Endodermal cell (in vitro differentiated cells): ENCODE measurements around the gene PRDM7. TPM values are rescaled to one million over a fixed set of nuclear protein-coding genes. Genes with fewer than 3 reads are reported as not detected.

Experiments
- DNase-seq: peaks from one replicate; pipeline ENCODE4 v3.0.0-alpha.2; 2017
- H3K27ac ChIP-seq: 2 replicates; pipeline ENCODE4 v1.5.1; 2013; ENCODE audit warnings: mild to moderate bottlenecking, low read depth, low read length, moderate library complexity
- H3K27me3 ChIP-seq: 2 replicates; pipeline ENCODE4 v1.6.1; 2013; ENCODE audit warnings: mild to moderate bottlenecking, low read length, moderate library complexity; ENCODE audit not compliant: insufficient read depth, control insufficient read depth, poor library complexity, severe bottlenecking
- H3K36me3 ChIP-seq: 2 replicates; pipeline ENCODE4 v1.7.0; 2013; ENCODE audit warnings: mild to moderate bottlenecking, low read length, moderate library complexity; ENCODE audit not compliant: control insufficient read depth, insufficient read depth
- H3K4me1 ChIP-seq: one replicate; pipeline ENCODE4 v1.7.0; 2013; ENCODE audit warnings: low read length; ENCODE audit not compliant: control insufficient read depth, insufficient read depth
- H3K4me3 ChIP-seq: 2 replicates; pipeline ENCODE4 v1.5.1; 2013; ENCODE audit warnings: mild to moderate bottlenecking, low read length, moderate library complexity
- H3K9ac ChIP-seq: 2 replicates; pipeline ENCODE4 v1.6.1; 2013; ENCODE audit warnings: mild to moderate bottlenecking, low read length, moderate library complexity; ENCODE audit not compliant: poor library complexity, severe bottlenecking; ENCODE audit errors: extremely low read depth
- H3K9me3 ChIP-seq: 2 replicates; pipeline ENCODE4 v1.6.1; 2013; ENCODE audit warnings: mild to moderate bottlenecking, low read length, moderate library complexity; ENCODE audit not compliant: control insufficient read depth
- H3K27ac Mint-ChIP-seq: 2 replicates; pipeline ENCODE4 v1.8.0; 2020; ENCODE audit warnings: mixed read lengths
- H3K27me3 Mint-ChIP-seq: 2 replicates; pipeline ENCODE4 v1.8.0; 2021; ENCODE audit warnings: mild to moderate bottlenecking, mixed read lengths; ENCODE audit not compliant: insufficient read depth
- H3K36me3 Mint-ChIP-seq: 2 replicates; pipeline ENCODE4 v1.8.0; 2020; ENCODE audit warnings: low read depth, mixed read lengths
- H3K4me1 Mint-ChIP-seq: 2 replicates; pipeline ENCODE4 v1.8.0; 2020; ENCODE audit warnings: mixed read lengths
- H3K4me3 Mint-ChIP-seq: 2 replicates; pipeline ENCODE4 v1.8.0; 2020; ENCODE audit warnings: mild to moderate bottlenecking, moderate library complexity, mixed read lengths
- H3K9me3 Mint-ChIP-seq: 2 replicates; pipeline ENCODE4 v1.8.0; 2020; ENCODE audit warnings: mild to moderate bottlenecking, mixed read lengths
- WGBS, 2 experiments: methylation state at CpG; one replicate each; pipeline versions ENCODE4 v1.1.5 to v1.1.7; 2013; ENCODE audit warnings: missing lambda C conversion rate in 2 of 2, mixed read lengths in 1 of 2; ENCODE audit not compliant: insufficient coverage in 1 of 2, insufficient read length in 1 of 2; 5-methylcytosine and 5-hydroxymethylcytosine counted together
- total RNA-seq, 2 donors: library from RNA; stranded (reverse); fragmentation: NEBNext Ultra II Directional in 1 of 2; extraction: Animal tissue kit (Norgen Biotek cat#: 25700) in 1 of 2; gene quantifications; 2 replicates in 1 of 2; 3 replicates in 1 of 2; pipeline ENCODE4 v1.2.1, GENCODE V29; 2021
- TF ChIP-seq, protein P1 (sequence below): fragments of 200-600 bp; sonication (generic); conservative IDR thresholded peaks from 2 replicates; pipeline ENCODE4 v1.5.0; 2021; ENCODE audit warnings: antibody characterized with exemption, mild to moderate bottlenecking

Gene PRDM7
- total RNA-seq, 2 donors from 2014 or later = not detected

- Histone ChIP-seq H3K9ac (no peak overlapping the region), H3K4me3 (no peak overlapping the region), H3K9me3 (no peaks in the 10 kb centered on the region), H3K27ac (no peak overlapping the region), H3K36me3 (no peaks in the 10 kb centered on the region), H3K27me3 (no peaks in the 10 kb centered on the region), H3K4me1 (no peaks in the 10 kb centered on the region)
- Mint-ChIP-seq H3K36me3 (peaks cover 28% of the 10 kb centered on the region), H3K4me1 (no peaks in the 10 kb centered on the region), H3K27me3 (peaks cover 3% of the 10 kb centered on the region), H3K4me3 (no peak overlapping the region), H3K9me3 (no peaks in the 10 kb centered on the region), H3K27ac (no peak overlapping the region)
- TF ChIP-seq, protein P1, sequence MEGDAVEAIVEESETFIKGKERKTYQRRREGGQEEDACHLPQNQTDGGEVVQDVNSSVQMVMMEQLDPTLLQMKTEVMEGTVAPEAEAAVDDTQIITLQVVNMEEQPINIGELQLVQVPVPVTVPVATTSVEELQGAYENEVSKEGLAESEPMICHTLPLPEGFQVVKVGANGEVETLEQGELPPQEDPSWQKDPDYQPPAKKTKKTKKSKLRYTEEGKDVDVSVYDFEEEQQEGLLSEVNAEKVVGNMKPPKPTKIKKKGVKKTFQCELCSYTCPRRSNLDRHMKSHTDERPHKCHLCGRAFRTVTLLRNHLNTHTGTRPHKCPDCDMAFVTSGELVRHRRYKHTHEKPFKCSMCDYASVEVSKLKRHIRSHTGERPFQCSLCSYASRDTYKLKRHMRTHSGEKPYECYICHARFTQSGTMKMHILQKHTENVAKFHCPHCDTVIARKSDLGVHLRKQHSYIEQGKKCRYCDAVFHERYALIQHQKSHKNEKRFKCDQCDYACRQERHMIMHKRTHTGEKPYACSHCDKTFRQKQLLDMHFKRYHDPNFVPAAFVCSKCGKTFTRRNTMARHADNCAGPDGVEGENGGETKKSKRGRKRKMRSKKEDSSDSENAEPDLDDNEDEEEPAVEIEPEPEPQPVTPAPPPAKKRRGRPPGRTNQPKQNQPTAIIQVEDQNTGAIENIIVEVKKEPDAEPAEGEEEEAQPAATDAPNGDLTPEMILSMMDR = no peak
- WGBS, 2 experiments = 93% methylated on average over 4 to 7 of the region's 7 CpGs
- peak; percentile 29 for DNase-seq
These were observed 33.0 kb downstream of the PRDM7 start for GRCh38 chr16:90044111-90044551.

GRCh38 chr16:90043526-90043925 lies 33.6 kb downstream of the PRDM7 start:
- H3K36me3 ChIP-seq = peaks cover under 1% of the 10 kb centered on the region
- Mint-ChIP-seq H3K4me1 (no peaks in the 10 kb centered on the region), H3K4me3 (no peak overlapping the region), H3K9me3 (no peaks in the 10 kb centered on the region), H3K36me3 (peaks cover 34% of the 10 kb centered on the region), H3K27me3 (peaks cover 3% of the 10 kb centered on the region), H3K27ac (no peak overlapping the region)
- H3K27me3 ChIP-seq = no peaks in the 10 kb centered on the region
- 95 to 100% methylated on average over 4 to 20 of the region's 20 CpGs for WGBS, 2 experiments
- TF ChIP-seq, protein P1 = no peak
- no peak overlapping the region for H3K4me3 ChIP-seq
- H3K4me1 ChIP-seq = no peaks in the 10 kb centered on the region
- no peak overlapping the region for H3K27ac ChIP-seq
- H3K9me3 ChIP-seq = no peaks in the 10 kb centered on the region
- DNase-seq = no peak
- no peak overlapping the region for H3K9ac ChIP-seq

GRCh38 chr16:90042946-90043514 lies 34.1 kb downstream of the PRDM7 start:
- TF ChIP-seq, protein P1 = no peak
- 88 to 89% methylated on average over 15 to 19 of the region's 19 CpGs for WGBS, 2 experiments

More at GRCh38 chr16:90042946-90043514, 34.1 kb downstream of the PRDM7 start:
- Histone ChIP-seq H3K4me3 (no peak overlapping the region), H3K27me3 (no peaks in the 10 kb centered on the region), H3K36me3 (peaks cover 5% of the 10 kb centered on the region), H3K9me3 (no peaks in the 10 kb centered on the region), H3K9ac (no peak overlapping the region), H3K27ac (no peak overlapping the region), H3K4me1 (no peaks in the 10 kb centered on the region)
- peaks cover 36% of the 10 kb centered on the region for H3K36me3 Mint-ChIP-seq
- no peaks in the 10 kb centered on the region for H3K4me1 Mint-ChIP-seq
- no peak overlapping the region for H3K4me3 Mint-ChIP-seq
- H3K9me3 Mint-ChIP-seq = no peaks in the 10 kb centered on the region
- no peak overlapping the region for H3K27ac Mint-ChIP-seq
- H3K27me3 Mint-ChIP-seq = no peaks in the 10 kb centered on the region
- no peak for DNase-seq
